ENCODE results near the gene GTF3C4. TPM values are rescaled to one million over a fixed set of nuclear protein-coding genes. Genes with fewer than 3 reads are reported as not detected.

GTF3C4 gene
- polyA plus RNA-seq, 3 donors, result 0.99 to 2.7 (median 2.1) TPM

DNA sequence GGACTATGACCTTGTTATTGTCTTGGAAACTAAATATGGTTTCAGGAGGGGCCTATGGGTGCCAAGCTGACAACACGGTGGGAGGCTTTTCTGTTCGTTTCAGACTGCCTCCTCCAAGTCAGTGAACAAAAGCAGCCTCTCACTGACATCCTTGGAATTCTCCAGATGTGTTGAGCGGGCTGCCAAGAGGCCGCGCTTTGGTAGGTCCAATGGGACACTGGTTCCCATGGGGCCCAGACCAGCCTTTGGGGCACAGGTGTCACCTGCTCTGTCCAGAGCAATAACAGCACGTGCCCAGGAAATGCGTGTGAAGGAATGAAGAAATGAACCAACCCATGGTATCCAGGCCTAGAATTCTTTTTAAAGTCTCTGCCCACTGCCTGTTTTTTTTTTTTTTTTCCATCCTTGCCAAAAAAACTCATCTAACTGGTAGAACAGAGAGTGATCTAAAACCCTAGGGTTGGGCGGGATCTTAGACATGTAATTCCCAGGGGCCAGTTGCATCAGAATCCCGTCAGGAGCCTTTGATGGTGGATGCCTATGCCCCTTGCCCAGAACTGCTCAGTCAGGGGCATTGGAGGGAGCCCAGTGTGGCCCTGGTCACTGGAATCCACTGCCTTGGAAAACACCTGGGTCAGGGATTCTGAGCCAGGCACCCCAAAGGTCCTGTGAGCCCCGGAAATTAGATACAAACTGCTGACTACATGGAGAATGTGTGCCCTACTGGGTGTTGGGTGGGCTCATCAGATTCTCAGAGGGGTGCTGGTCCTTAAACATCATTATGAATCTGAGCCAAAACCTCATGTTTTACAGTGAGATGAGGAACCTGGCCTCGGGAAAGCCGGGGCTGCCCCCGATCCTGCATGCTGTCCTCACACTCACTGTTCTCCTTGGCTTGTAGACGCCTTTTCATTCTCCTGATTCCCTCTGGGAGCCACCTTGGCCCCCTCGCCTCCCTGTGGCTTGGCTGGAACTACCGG, 60.1 kb downstream of the GTF3C4 start:
- Histone ChIP-seq H3K27ac (ENCODE audit: low read depth in 1 of 2, low read length in 2 of 2) (no peak overlapping the region), H4K20me1 (ENCODE audit: insufficient read depth, low read length) (no peaks in the 10 kb centered on the region), H3K36me3 (replicated peaks in 1 of 2; ENCODE audit: control insufficient read depth in 1 of 2, insufficient read depth in 2 of 2, low read length in 2 of 2) (no peaks in the 10 kb centered on the region), H3K4me3 (replicated peaks in 1 of 3; ENCODE audit: low read depth in 2 of 3, low read length in 3 of 3) (no peak overlapping the region), H3K9ac (ENCODE audit: insufficient read depth, low read length, poor library complexity, severe bottlenecking) (no peak overlapping the region), H3K27me3 (ENCODE audit: control insufficient read depth in 2 of 2, insufficient read depth in 2 of 2, low read length in 2 of 2) (no peaks in the 10 kb centered on the region), H3K9me3 (replicated peaks in 1 of 2; ENCODE audit: control insufficient read depth in 1 of 2, insufficient read depth in 1 of 2, low read length in 2 of 2) (no peaks in the 10 kb centered on the region), H2AFZ (ENCODE audit: insufficient read depth, low read depth, low read length, poor library complexity, severe bottlenecking) (no peak overlapping the region), H3K4me2 (replicated peaks; ENCODE audit: extremely low read depth, low read length, poor library complexity, severe bottlenecking) (no peak overlapping the region), H3K4me1 (ENCODE audit: control insufficient read depth in 1 of 2, insufficient read depth in 2 of 2, low read length in 2 of 2) (no peaks in the 10 kb centered on the region), H3K79me2 (ENCODE audit: insufficient read depth, low read length) (no peaks in the 10 kb centered on the region)
- intact Hi-C loops (cut with micrococcal nuclease), result no loop called here
- DNase-seq, result no peak
- no peak for TF ChIP-seq CTCF (IDR thresholded peaks at IDR 0.05)
- Mint-ChIP-seq H3K27me3 (ENCODE audit: low read depth in 3 of 3) (peaks cover 2 to 5% (median 4%) of the 10 kb centered on the region in 3 donors), H3K36me3 (no peaks in the 10 kb centered on the region), H3K27ac (no peak overlapping the region), H3K4me1 (no peaks in the 10 kb centered on the region), H3K4me3 (no peak overlapping the region), H3K9me3 (peaks cover 0 to 2% (median 0%) of the 10 kb centered on the region in 7 donors)
- WGBS (ENCODE audit: insufficient coverage), result 93% methylated on average over 14 of the region's 16 CpGs

DNA sequence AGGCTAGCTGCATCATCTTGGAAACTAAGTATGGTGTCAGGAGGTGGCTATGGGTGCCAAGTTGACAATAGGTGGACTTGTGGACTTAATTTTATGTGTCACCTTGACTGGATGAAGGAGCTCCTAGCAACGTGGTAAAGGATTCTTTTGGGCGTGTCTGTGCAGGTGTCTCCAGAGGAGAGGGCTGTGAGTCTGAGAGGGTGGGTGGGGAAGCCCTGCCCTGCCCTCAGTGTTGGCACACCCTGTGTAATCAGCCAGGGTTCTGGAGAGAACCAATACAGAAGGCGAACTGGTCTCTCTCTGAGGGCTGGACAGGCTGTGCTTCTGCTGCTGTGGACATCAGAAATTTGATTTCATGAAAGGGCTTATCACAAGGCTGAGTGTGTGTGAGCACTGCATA, 61.0 kb downstream of the GTF3C4 start:
- Histone ChIP-seq H3K36me3 (replicated peaks in 1 of 2; ENCODE audit: control insufficient read depth in 1 of 2, insufficient read depth in 2 of 2, low read length in 2 of 2) (no peaks in the 10 kb centered on the region), H3K9ac (ENCODE audit: insufficient read depth, low read length, poor library complexity, severe bottlenecking) (no peak overlapping the region), H3K27ac (ENCODE audit: low read depth in 1 of 2, low read length in 2 of 2) (no peak overlapping the region), H3K79me2 (ENCODE audit: insufficient read depth, low read length) (no peaks in the 10 kb centered on the region), H3K4me1 (ENCODE audit: control insufficient read depth in 1 of 2, insufficient read depth in 2 of 2, low read length in 2 of 2) (no peaks in the 10 kb centered on the region), H3K4me3 (replicated peaks in 1 of 3; ENCODE audit: low read depth in 2 of 3, low read length in 3 of 3) (no peak overlapping the region), H3K4me2 (replicated peaks; ENCODE audit: extremely low read depth, low read length, poor library complexity, severe bottlenecking) (no peak overlapping the region), H2AFZ (ENCODE audit: insufficient read depth, low read depth, low read length, poor library complexity, severe bottlenecking) (no peak overlapping the region), H3K9me3 (replicated peaks in 1 of 2; ENCODE audit: control insufficient read depth in 1 of 2, insufficient read depth in 1 of 2, low read length in 2 of 2) (no peaks in the 10 kb centered on the region), H4K20me1 (ENCODE audit: insufficient read depth, low read length) (no peaks in the 10 kb centered on the region), H3K27me3 (ENCODE audit: control insufficient read depth in 2 of 2, insufficient read depth in 2 of 2, low read length in 2 of 2) (no peaks in the 10 kb centered on the region)
- H3K4me1 Mint-ChIP-seq, result no peaks in the 10 kb centered on the region
- H3K27ac Mint-ChIP-seq, result no peak overlapping the region
- DNase-seq, result no peak
- peaks cover 0 to 2% (median 0%) of the 10 kb centered on the region in 7 donors for H3K9me3 Mint-ChIP-seq
- intact Hi-C loops (cut with micrococcal nuclease), result no loop called here
- no peak for TF ChIP-seq CTCF (IDR thresholded peaks at IDR 0.05)
- H3K36me3 Mint-ChIP-seq, result no peaks in the 10 kb centered on the region
- 78% methylated on average over 3 of the region's 3 CpGs for WGBS (ENCODE audit: insufficient coverage)
- H3K4me3 Mint-ChIP-seq, result no peak overlapping the region
- H3K27me3 Mint-ChIP-seq (ENCODE audit: low read depth in 3 of 3), result peaks cover under 1 to 5% (median 4%) of the 10 kb centered on the region in 3 donors

Data from CD14-positive monocyte (primary cell).